ENCODE measurements around the gene POFUT1. TPM values are rescaled to one million over a fixed set of nuclear protein-coding genes. Genes with fewer than 3 reads are reported as not detected.

POFUT1 gene
- total RNA-seq, 1 experiment from 2014 or later: 27.4 TPM

Other genes starting within 250 kb of the POFUT1 start
- 5.7 and 6.8 TPM in 2 replicates for gene XKR7, start 239.7 kb upstream of the POFUT1 start, total RNA-seq (2014; rRNA removed; shearing (Covaris generic))
- 40.7 and 52.6 TPM in 2 replicates for gene CCM2L, start 197.4 kb upstream of the POFUT1 start, total RNA-seq (2014; rRNA removed; shearing (Covaris generic))
- 0.12 and 0.41 TPM in 2 replicates for gene HCK, start 155.6 kb upstream of the POFUT1 start, total RNA-seq (2014; rRNA removed; shearing (Covaris generic))
- gene TM9SF4, start 98.2 kb upstream of the POFUT1 start, total RNA-seq (2014; rRNA removed; shearing (Covaris generic)): 8.2 and 9.7 TPM in 2 replicates
- gene PLAGL2, start 137 bp upstream of the POFUT1 start, total RNA-seq (2014; rRNA removed; shearing (Covaris generic)): 1.3 and 3.6 TPM in 2 replicates
- 14.6 and 19.1 TPM in 2 replicates for gene KIF3B, start 69.8 kb downstream of the POFUT1 start, total RNA-seq (2014; rRNA removed; shearing (Covaris generic))
- gene ASXL1, start 150.5 kb downstream of the POFUT1 start, total RNA-seq (2014; rRNA removed; shearing (Covaris generic)): 21.0 and 31.0 TPM in 2 replicates

Measured in G401 (cell line).